AG09309 (cell line): ENCODE measurements around the gene RASSF9.

Experiments
- DNase-seq: peaks from one replicate; pipeline ENCODE4 v3.0.0-alpha.2; 2010; ENCODE audit warnings: low read depth
- H3K4me3 ChIP-seq: 2 replicates; pipeline ENCODE4 v1.5.1; 2011; ENCODE audit warnings: mild to moderate bottlenecking, low read depth, low read length, moderate library complexity; ENCODE audit not compliant: control insufficient read depth
- CTCF ChIP-seq: IDR thresholded peaks from 2 replicates; pipeline ENCODE4 v1.5.1; 2011; ENCODE audit warnings: mild to moderate bottlenecking, low read depth, low read length, inconsistent platforms; ENCODE audit not compliant: insufficient read depth, control insufficient read depth; ENCODE audit errors: missing control alignments

Gene RASSF9

GRCh38 chr12:85865890-85866289 lies 29.7 kb upstream of the RASSF9 start:
- no peak for DNase-seq
- no peak overlapping the region for H3K4me3 ChIP-seq
- TF ChIP-seq CTCF = no peak

GRCh38 chr12:85856966-85857365 lies 20.8 kb upstream of the RASSF9 start:
- DNase-seq = no peak
- no peak overlapping the region for H3K4me3 ChIP-seq
- TF ChIP-seq CTCF = no peak

GRCh38 chr12:85855305-85855704 lies 19.1 kb upstream of the RASSF9 start:
- TF ChIP-seq CTCF = no peak
- DNase-seq = no peak
- no peak overlapping the region for H3K4me3 ChIP-seq

GRCh38 chr12:85849344-85849743 lies 13.1 kb upstream of the RASSF9 start:
- TF ChIP-seq CTCF = no peak
- DNase-seq = no peak

GRCh38 chr12:85843606-85844310 lies 7.5 kb upstream of the RASSF9 start:
- no peak for DNase-seq
- TF ChIP-seq CTCF = no peak
- no peak overlapping the region for H3K4me3 ChIP-seq

More at GRCh38 chr12:85849344-85849743, 13.1 kb upstream of the RASSF9 start:
- no peak overlapping the region for H3K4me3 ChIP-seq

GRCh38 chr12:85835426-85836196 lies 598 bp downstream of the RASSF9 start:
- H3K4me3 ChIP-seq = peak overlapping the region; percentile 52
- DNase-seq = no peak
- no peak for TF ChIP-seq CTCF
